ENCODE measurements around the gene ADGRA1. TPM values are rescaled to one million over a fixed set of nuclear protein-coding genes. Genes with fewer than 3 reads are reported as not detected.

ADGRA1 gene
- total and polyA plus RNA-seq, 2 donors (not counting 3 experiments of a cell fraction or from before 2014, with no cell fraction given) = not detected

GRCh38 chr10:133117036-133117687, 29.4 kb downstream of the ADGRA1 start:
- CTCF ChIA-PET = no interaction called here

More at GRCh38 chr10:133117036-133117687, 29.4 kb downstream of the ADGRA1 start:
- Histone ChIP-seq H2AFZ (ENCODE audit: low read depth, low read length) (no peak overlapping the region), H3K79me2 (ENCODE audit: control insufficient read depth, insufficient read depth, low read length) (no peaks in the 10 kb centered on the region), H3K36me3 (ENCODE audit: control insufficient read depth in 2 of 2, extremely low read depth in 1 of 2, insufficient read depth in 2 of 2, low read length in 2 of 2) (no peaks in the 10 kb centered on the region), H3K9ac (replicated peaks; ENCODE audit: extremely low read depth, insufficient read depth, low read length) (no peak overlapping the region), H3K27me3 (ENCODE audit: control insufficient read depth in 2 of 2, insufficient read depth in 2 of 2, low read length in 2 of 2) (no peaks in the 10 kb centered on the region), H3K4me1 (ENCODE audit: control insufficient read depth, extremely low read depth, insufficient read depth, low read length) (no peaks in the 10 kb centered on the region), H4K20me1 (replicated peaks; ENCODE audit: control insufficient read depth, extremely low read depth, insufficient read depth, low read length) (no peaks in the 10 kb centered on the region), H3K4me2 (ENCODE audit: insufficient read depth, low read length) (no peak overlapping the region), H3K27ac (ENCODE audit: insufficient read depth, low read depth, low read length) (no peak overlapping the region), H3K4me3 (replicated peaks in 1 of 3; ENCODE audit: insufficient read depth in 1 of 3, low read depth in 1 of 3, low read length in 3 of 3) (no peak overlapping the region), H3K9me3 (replicated peaks; ENCODE audit: control insufficient read depth, insufficient read depth, low read length) (no peaks in the 10 kb centered on the region), H3K9me1 (replicated peaks; ENCODE audit: control insufficient read depth, extremely low read depth, insufficient read depth, low read length) (no peaks in the 10 kb centered on the region)
- dilution Hi-C loops (cut with MboI; ENCODE audit: extremely low pct_ligation_motif_present, low sequenced_read_pairs) = no loop called here
- POLR2A ChIA-PET = no interaction called here
- no peak for DNase-seq (ENCODE audit: low read depth, low spot score)
- intact Hi-C loops (cut with micrococcal nuclease) = no loop called here
- TF ChIP-seq MAX (IDR thresholded peaks at IDR 0.05; ENCODE audit: insufficient read depth, insufficient read length) = no peak
- TF ChIP-seq MYC (IDR thresholded peaks at IDR 0.05; ENCODE audit: low read depth, low read length) = no peak
- no peak for TF ChIP-seq CTCF (IDR thresholded peaks at IDR 0.05; ENCODE audit: extremely low read depth in 1 of 2, insufficient read depth in 1 of 2, low read depth in 1 of 2, low read length in 2 of 2)
- no peak for TF ChIP-seq POLR2A (IDR thresholded peaks at IDR 0.05; ENCODE audit: low read depth, low read length)
- no peak for TF ChIP-seq GATA2 (IDR thresholded peaks at IDR 0.05; ENCODE audit: insufficient read depth, insufficient read length, low read depth, low read length)
- no peak for TF ChIP-seq EZH2 (IDR thresholded peaks at IDR 0.05; ENCODE audit: borderline replicate concordance, low read depth, low read length, severe bottlenecking)
- TF ChIP-seq POLR2AphosphoS5 (IDR thresholded peaks at IDR 0.05; ENCODE audit: insufficient read depth, low read depth, low read length) = no peak
- no peak for TF ChIP-seq JUN (IDR thresholded peaks at IDR 0.05; ENCODE audit: borderline replicate concordance, insufficient read depth, insufficient read length, low read depth)
- no peak for TF ChIP-seq FOS (IDR thresholded peaks at IDR 0.05; ENCODE audit: borderline replicate concordance, insufficient read depth, low read length)
- no peak for FAIRE-seq
- BruUV-seq (replicated peaks) = no TSS peak
